Measurements from ENCODE around the gene METTL4.
A peak's percentile ranks its signal among the peaks of the same experiment; 100 is the strongest.
"Not testable (repeated sequence)": the region's sequence is repeated elsewhere in the genome, so short reads cannot be mapped to it uniquely, and the experiment has no call there.

Gene METTL4

GRCh38 chr18:2557536-2557935, 13.8 kb downstream of the METTL4 start:
- DNase-seq: no peak

- DNase-seq: no peak
Observed at GRCh38 chr18:2555895-2556294, 15.4 kb downstream of the METTL4 start.

GRCh38 chr18:2554696-2555095, 16.6 kb downstream of the METTL4 start:
- no peak for DNase-seq

GRCh38 chr18:2551425-2551824, 19.9 kb downstream of the METTL4 start:
- no peak for DNase-seq

- DNase-seq: no peak
Observed at GRCh38 chr18:2549462-2549861, 21.8 kb downstream of the METTL4 start.

- no peak for DNase-seq
Observed at GRCh38 chr18:2547477-2548087, 23.7 kb downstream of the METTL4 start.

GRCh38 chr18:2545155-2545554, 26.1 kb downstream of the METTL4 start:
- DNase-seq: no peak

GRCh38 chr18:2541925-2542563, 29.3 kb downstream of the METTL4 start:
- DNase-seq: not testable (repeated sequence)

GRCh38 chr18:2540575-2540974, 30.7 kb downstream of the METTL4 start:
- DNase-seq: no peak

- DNase-seq: no peak
Observed at GRCh38 chr18:2538844-2539243, 32.5 kb downstream of the METTL4 start.

GRCh38 chr18:2538236-2538635, 33.1 kb downstream of the METTL4 start:
- DNase-seq: no peak

GRCh38 chr18:2537296-2537695, 34.0 kb downstream of the METTL4 start:
- no peak for DNase-seq

GRCh38 chr18:2536493-2536892, 34.8 kb downstream of the METTL4 start:
- DNase-seq: no peak

- DNase-seq: no peak
Observed at GRCh38 chr18:2536063-2536462, 35.2 kb downstream of the METTL4 start.

- DNase-seq: no peak
Observed at GRCh38 chr18:2535419-2535910, 35.8 kb downstream of the METTL4 start.

- no peak for DNase-seq
Observed at GRCh38 chr18:2534906-2535305, 36.4 kb downstream of the METTL4 start.

GRCh38 chr18:2532797-2533196, 38.5 kb downstream of the METTL4 start:
- no peak for DNase-seq

GRCh38 chr18:2531751-2532150, 39.6 kb downstream of the METTL4 start:
- DNase-seq: no peak

GRCh38 chr18:2529154-2529553, 42.2 kb downstream of the METTL4 start:
- no peak for DNase-seq

- DNase-seq: no peak
Observed at GRCh38 chr18:2526329-2526728, 45.0 kb downstream of the METTL4 start.

- DNase-seq: not testable (repeated sequence)
Observed at GRCh38 chr18:2524794-2525198, 46.5 kb downstream of the METTL4 start.

- DNase-seq: no peak
Observed at GRCh38 chr18:2522112-2522511, 49.2 kb downstream of the METTL4 start.

GRCh38 chr18:2518473-2518872, 52.8 kb downstream of the METTL4 start:
- no peak for DNase-seq

- peak; percentile 13 for DNase-seq
Observed at GRCh38 chr18:2515908-2516625, 55.2 kb downstream of the METTL4 start.

All from stimulated activated CD4-positive, alpha-beta T cell treated with anti-CD3 and anti-CD28 coated beads, Interleukin-1b, Interleukin-23, amount 100 ng/mL, for 48 hours (primary cell).